Testis (tissue), 2 donors: ENCODE results near the gene GAL3ST3.

Experiments
- POLR2A ChIP-seq: fragments of 450-650 bp; IDR thresholded peaks from one replicate; pipeline ENCODE4 v1.6.1; 2017; ENCODE audit warnings: antibody characterized with exemption, mild to moderate bottlenecking, moderate library complexity
- TF ChIP-seq, protein P1 (sequence below), 3 experiments: fragments of 450-650 bp in 2 of 3; fragments of 200-600 bp in 1 of 3; sonication (generic) in 1 of 3; IDR thresholded peaks; one replicate each; pipeline ENCODE4 v1.5.1; 2016 to 2019; ENCODE audit warnings: antibody characterized with exemption in 3 of 3, mild to moderate bottlenecking in 2 of 3, moderate library complexity in 1 of 3

DNA sequence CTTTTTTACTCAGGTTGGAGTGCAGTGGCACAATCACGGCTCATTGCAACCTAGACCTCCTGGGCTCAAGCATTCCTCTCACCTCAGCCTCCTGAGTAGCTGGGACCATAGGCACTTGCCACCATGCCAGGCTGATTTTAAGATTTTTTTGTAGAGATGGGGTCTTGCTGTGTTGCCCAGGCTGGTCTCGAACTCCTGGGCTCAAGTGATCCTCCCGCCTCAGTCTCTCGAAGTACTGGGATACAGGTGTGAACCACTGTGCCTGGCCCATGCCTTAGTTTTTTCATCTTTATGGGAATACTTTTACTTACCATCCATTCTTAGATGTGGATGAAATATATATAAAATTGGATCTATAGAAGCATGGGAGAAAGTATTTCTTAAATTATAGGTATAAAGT lies 26.3 kb upstream of the GAL3ST3 start:
- TF ChIP-seq, protein P1, sequence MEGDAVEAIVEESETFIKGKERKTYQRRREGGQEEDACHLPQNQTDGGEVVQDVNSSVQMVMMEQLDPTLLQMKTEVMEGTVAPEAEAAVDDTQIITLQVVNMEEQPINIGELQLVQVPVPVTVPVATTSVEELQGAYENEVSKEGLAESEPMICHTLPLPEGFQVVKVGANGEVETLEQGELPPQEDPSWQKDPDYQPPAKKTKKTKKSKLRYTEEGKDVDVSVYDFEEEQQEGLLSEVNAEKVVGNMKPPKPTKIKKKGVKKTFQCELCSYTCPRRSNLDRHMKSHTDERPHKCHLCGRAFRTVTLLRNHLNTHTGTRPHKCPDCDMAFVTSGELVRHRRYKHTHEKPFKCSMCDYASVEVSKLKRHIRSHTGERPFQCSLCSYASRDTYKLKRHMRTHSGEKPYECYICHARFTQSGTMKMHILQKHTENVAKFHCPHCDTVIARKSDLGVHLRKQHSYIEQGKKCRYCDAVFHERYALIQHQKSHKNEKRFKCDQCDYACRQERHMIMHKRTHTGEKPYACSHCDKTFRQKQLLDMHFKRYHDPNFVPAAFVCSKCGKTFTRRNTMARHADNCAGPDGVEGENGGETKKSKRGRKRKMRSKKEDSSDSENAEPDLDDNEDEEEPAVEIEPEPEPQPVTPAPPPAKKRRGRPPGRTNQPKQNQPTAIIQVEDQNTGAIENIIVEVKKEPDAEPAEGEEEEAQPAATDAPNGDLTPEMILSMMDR (IDR thresholded peaks at IDR 0.05) = no peak
- TF ChIP-seq POLR2A = no peak
